ENCODE results near the gene SIAH2.
A peak's percentile ranks its signal among the peaks of the same experiment; 100 is the strongest.

SIAH2 gene

DNA sequence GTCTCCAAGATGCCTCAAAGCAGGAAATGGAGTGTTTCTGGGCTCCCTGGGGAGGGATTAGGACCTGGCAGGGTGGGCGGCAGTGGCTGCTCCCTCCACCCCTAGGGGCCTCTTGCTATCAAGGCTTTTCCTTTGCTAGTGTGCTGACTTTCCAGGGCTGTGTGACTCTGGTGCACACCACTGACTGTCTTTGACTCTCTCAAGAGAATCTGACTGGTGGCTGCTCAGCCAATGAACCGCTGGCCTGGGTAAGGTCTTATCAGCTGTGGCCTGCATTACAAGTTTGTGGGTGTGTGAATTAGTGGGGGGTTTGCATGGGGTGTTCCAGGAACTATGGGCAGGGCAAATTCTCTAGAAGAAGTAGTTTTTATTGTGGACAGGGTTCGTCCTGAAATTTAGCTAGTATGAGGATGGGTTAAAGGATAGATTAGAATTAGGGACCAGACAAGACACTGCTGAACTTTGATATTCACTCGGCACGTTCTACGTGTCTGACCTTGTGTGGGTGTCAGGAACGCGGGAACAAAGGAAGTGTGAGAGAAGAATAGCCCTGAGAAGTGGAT lies 29.5 kb downstream of the SIAH2 start:
- no peak for DNase-seq

DNA sequence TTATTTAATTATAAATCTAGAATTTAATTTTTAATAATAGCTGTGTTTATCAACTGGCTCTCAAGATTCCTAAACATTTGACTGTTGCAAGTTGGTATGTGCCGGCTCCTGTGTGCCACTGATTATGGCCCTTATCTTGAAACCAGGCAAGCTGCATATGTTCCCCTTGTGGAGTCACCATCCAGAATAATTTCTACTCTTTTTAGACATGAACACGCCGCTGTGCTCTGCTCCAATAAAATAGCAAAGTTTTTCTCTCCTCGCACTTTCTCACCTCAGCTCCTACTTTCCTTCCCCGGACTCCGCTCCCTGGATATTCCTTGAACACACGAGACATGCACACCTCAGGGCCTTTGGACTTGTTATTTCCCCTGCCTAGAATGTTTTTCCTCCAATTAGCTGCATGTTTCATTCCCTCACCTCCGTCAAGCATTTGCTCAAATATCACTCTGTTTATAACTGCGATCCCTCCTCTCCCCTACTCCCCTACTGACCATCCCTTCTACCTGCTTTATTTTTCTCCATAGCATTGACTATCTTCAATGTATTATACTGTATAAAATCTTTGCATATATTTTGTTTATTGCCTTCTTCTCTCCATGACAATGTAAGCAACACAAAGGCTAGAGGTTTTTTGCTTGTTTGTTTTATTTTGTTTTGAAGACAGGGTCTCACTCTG lies 33.1 kb downstream of the SIAH2 start:
- no peak for DNase-seq

GRCh38 chr3:150727653-150728502 lies 35.1 kb downstream of the SIAH2 start:
- DNase-seq = no peak

GRCh38 chr3:150725548-150725947 lies 37.4 kb downstream of the SIAH2 start:
- no peak for DNase-seq

DNA sequence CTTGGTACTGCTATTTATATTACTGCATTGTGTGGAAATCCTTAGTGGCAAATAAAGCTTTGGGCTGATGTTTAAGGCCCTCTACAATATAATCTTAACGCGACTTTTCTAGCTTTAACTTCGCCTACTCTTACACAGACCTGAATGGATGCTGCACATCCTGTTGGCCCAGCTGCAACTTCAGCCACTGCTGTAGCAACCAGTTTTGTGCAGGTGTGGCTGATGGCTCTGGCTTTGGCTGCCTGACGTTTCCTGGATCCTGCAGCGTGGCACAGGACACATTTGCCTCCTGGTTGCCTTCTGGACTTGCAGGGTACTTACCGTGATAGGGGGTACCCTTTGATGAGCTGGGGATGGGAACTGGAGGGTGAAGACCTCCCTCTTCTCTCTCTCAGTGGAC lies 39.0 kb downstream of the SIAH2 start:
- DNase-seq = no peak

GRCh38 chr3:150722267-150722666 lies 40.7 kb downstream of the SIAH2 start:
- DNase-seq = no peak

- peak; percentile 67 for DNase-seq
Measured at GRCh38 chr3:150721285-150722130, 41.5 kb downstream of the SIAH2 start.

DNA sequence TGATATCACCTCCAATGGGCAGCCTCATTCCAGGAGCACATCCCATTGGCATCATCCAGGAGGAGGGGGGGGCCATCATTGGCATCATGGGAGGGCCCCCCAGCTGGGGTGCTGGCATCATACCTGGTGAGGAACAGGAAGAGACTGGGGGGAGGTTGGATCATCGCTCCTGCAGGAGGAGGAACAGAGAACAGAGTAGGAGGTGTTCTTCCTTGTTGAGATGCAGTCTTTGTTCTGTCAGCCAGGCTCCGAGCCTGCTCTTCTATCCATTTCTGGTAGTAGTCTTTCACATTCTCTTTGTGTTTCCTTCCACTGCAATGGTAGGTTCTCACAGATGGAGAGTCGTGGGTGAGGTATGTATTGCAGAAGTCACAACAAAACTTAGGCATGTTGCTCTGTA lies 42.5 kb downstream of the SIAH2 start:
- DNase-seq = no peak

- no peak for DNase-seq
Measured at GRCh38 chr3:150710097-150710496, 52.9 kb downstream of the SIAH2 start.

DNA sequence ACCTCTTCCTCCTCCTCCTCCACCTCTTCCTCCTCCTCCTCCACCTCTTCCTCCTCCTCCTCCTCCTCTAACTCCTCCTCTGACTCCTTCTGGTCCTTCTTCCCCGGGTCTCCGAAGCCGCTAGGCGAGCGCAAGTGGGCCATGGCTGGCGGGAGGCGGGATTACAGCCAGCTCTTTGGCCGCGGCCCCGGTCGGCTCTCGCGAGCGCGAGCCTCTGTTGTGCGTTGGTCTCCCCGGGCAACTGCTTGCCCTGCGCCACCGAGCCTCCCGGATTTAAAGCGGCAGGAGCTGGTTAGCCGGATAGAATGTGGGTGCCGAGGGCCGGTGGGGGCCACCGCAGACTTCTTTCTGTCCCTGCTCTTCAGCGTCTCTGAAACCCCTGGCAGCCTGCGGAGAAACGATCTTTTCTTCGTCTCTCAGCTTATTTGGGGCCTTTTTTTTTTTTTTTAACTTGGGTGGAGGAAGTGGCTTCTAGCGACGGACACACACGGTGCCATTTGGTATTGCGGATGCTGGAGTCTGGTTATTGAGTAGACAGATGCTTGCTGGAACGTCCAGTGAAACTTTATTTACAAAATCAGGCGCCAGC lies 59.1 kb downstream of the SIAH2 start, which contains the start of gene ERICH6:
TSS of gene ERICH6 (minus strand) at position 165 of the 589 bp plus-strand sequence. CDS start at position 143, 22 bp downstream.
- peak; percentile 73 for DNase-seq

DNA sequence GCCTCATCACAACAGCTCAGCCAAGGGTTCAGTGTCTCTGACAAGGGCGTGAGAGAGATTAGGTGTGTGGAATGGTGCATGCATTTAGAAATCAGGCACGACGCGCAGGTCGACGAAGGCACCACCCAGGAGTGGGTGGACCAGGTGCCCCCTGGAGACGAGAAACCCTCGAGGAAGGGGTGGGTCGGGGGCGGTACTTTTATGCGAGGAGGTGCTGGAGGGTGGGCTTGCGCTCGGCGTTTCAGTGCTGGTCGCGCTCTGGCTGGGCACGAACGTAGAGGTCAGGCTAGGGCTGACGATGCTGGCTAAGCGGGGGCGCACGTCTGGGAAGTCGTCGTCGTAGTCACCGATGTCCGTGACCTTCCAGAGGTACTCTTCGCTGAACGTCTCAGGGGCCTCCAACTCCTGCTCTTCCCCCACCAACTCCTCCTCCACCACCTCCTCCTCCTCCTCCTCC lies 59.6 kb downstream of the SIAH2 start:
- peak; percentile 37 for DNase-seq

DNA sequence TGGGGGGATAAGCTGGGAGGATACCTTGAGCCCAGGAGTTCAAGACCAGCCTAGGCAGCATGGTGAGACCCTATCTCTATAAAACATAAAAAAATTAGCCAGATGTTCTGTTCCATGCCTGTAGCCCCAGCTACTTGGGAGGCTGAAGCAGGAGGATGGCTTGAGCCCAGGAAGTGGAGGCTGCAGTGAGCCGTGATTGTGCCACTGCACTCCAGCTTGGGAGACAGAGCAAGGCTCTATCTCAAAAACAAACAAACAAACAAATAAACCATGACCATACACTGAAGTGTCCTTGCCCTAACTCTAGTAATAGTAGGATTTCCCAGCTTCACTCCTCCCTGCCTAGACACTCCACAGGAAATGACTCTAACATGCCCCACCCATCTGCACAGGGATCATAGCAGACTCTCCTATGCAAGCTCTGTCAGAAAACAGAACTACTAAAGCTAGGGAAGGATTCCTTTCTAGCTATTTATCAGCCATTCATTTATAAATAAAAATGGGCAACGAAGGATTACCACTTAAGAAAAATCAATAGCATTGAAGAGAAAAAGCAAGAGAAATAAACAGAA lies 63.8 kb downstream of the SIAH2 start:
- no peak for DNase-seq

GRCh38 chr3:150697646-150698045 lies 65.3 kb downstream of the SIAH2 start:
- no peak for DNase-seq

- DNase-seq = no peak
Measured at GRCh38 chr3:150691414-150692040, 71.4 kb downstream of the SIAH2 start.
